Thoracic aorta (tissue), 2 donors: Measurements from ENCODE around the gene TMTC3. TPM values are rescaled to one million over a fixed set of nuclear protein-coding genes. Genes with fewer than 3 reads are reported as not detected.

Experiments used
- ATAC-seq: fragments of 150-250 bp; one replicate; pipeline ENCODE4 v1.8.0; 2017; ENCODE audit warnings: low read depth; ENCODE audit not compliant: insufficient number of reproducible peaks, low FRiP score
- DNase-seq: peaks from one replicate; pipeline ENCODE4 v3.0.0-alpha.2; 2020; ENCODE audit warnings: low spot score
- H3K27ac ChIP-seq, 2 donors: fragments of 200-600 bp; sonication (generic); 1 replicate in 1 of 2; 2 replicates in 1 of 2; pipeline ENCODE4 v1.5.1; 2016; ENCODE audit warnings: mild to moderate bottlenecking in 2 of 2, moderate library complexity in 2 of 2
- H3K27me3 ChIP-seq: fragments of 200-600 bp; sonication (generic); replicated peaks from 2 replicates; pipeline ENCODE4 v1.6.0; 2016; ENCODE audit warnings: mild to moderate bottlenecking; ENCODE audit not compliant: insufficient read depth
- H3K36me3 ChIP-seq: fragments of 200-600 bp; sonication (generic); one replicate; pipeline ENCODE4 v1.5.1; 2016
- H3K4me1 ChIP-seq, 2 donors: fragments of 200-600 bp; sonication (generic); 1 replicate in 1 of 2; 2 replicates in 1 of 2; pipeline versions ENCODE4 v1.5.1 to v1.6.0; 2016; ENCODE audit warnings: low read depth in 2 of 2, mild to moderate bottlenecking in 1 of 2; ENCODE audit not compliant: control insufficient read depth in 1 of 2
- H3K4me3 ChIP-seq: fragments of 200-600 bp; sonication (generic); 2 replicates; pipeline ENCODE4 v1.5.1; 2016; ENCODE audit warnings: mild to moderate bottlenecking
- H3K9me3 ChIP-seq: fragments of 200-600 bp; sonication (generic); 2 replicates; pipeline ENCODE4 v1.5.1; 2016
- total RNA-seq, 2 donors: library from RNA; depleted of rRNA; stranded (reverse); fragments of >200 nt; gene quantifications; one replicate each; pipeline versions ENCODE4 v1.1.0 to v1.2.3, GENCODE V29; 2016
- TF ChIP-seq, protein P1 (sequence below): fragments of 200-600 bp; sonication (generic); IDR thresholded peaks from one replicate; pipeline ENCODE4 v1.5.1; 2019; ENCODE audit warnings: antibody characterized with exemption

TMTC3 gene
- total RNA-seq, 2 donors from 2014 or later = 17.6 to 22.9 TPM

DNA sequence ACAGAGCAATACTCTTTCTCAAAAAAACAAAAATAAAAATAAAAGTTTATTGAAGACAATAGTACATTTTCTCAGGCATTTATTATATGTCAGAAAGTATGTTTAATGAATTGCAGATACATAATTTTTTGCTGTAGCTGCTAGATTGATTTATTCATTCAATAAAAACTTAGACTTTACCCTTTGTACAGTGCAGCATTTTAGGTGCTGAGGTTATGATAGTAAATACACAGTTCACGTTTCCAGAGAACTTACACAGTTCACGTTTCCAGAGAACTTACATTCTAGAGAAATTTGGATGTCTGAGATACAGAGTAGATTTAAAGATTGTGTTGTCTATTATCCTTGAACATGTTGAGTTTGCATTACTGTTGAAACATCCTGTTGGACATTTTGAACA is 25.3 kb downstream of the TMTC3 start:
- Histone ChIP-seq H3K27me3 (no peaks in the 10 kb centered on the region), H3K4me3 (no peak overlapping the region), H3K9me3 (no peaks in the 10 kb centered on the region), H3K27ac (no peak overlapping the region), H3K4me1 (no peaks in the 10 kb centered on the region), H3K36me3 (peaks cover 14% of the 10 kb centered on the region)
- TF ChIP-seq, protein P1, sequence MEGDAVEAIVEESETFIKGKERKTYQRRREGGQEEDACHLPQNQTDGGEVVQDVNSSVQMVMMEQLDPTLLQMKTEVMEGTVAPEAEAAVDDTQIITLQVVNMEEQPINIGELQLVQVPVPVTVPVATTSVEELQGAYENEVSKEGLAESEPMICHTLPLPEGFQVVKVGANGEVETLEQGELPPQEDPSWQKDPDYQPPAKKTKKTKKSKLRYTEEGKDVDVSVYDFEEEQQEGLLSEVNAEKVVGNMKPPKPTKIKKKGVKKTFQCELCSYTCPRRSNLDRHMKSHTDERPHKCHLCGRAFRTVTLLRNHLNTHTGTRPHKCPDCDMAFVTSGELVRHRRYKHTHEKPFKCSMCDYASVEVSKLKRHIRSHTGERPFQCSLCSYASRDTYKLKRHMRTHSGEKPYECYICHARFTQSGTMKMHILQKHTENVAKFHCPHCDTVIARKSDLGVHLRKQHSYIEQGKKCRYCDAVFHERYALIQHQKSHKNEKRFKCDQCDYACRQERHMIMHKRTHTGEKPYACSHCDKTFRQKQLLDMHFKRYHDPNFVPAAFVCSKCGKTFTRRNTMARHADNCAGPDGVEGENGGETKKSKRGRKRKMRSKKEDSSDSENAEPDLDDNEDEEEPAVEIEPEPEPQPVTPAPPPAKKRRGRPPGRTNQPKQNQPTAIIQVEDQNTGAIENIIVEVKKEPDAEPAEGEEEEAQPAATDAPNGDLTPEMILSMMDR = no peak
- ATAC-seq = no peak
- DNase-seq = no peak

DNA sequence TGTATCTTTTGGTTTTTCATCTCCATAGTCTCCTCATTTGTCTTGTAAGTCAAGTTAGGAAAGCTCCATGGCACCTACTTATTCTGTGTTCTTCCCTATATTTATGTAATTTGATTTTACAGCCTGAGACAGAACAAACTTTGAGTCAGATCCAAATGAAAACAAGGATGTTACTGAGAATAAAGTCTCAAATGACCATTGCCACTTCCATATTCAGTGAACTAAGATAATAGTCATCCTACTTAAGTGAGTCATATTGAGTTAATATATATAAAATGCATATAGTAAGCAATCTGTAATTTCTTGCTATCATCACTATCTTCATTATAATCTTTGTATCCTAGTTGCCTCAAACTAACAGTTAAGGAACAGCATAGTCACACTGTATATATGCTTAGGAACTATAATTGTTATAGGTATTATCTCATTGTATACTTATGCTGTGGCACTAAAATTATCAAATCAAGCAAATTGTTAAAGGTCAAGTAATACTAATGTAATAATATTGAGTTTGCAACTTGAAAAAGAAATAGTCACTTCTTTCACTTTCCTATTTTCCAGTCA is 30.8 kb downstream of the TMTC3 start:
- Histone ChIP-seq H3K9me3 (no peaks in the 10 kb centered on the region), H3K27me3 (no peaks in the 10 kb centered on the region), H3K4me1 (no peaks in the 10 kb centered on the region), H3K27ac (no peak overlapping the region), H3K36me3 (peaks cover 3% of the 10 kb centered on the region), H3K4me3 (no peak overlapping the region)
- no peak for DNase-seq
- no peak for ATAC-seq
- TF ChIP-seq, protein P1 = no peak

DNA sequence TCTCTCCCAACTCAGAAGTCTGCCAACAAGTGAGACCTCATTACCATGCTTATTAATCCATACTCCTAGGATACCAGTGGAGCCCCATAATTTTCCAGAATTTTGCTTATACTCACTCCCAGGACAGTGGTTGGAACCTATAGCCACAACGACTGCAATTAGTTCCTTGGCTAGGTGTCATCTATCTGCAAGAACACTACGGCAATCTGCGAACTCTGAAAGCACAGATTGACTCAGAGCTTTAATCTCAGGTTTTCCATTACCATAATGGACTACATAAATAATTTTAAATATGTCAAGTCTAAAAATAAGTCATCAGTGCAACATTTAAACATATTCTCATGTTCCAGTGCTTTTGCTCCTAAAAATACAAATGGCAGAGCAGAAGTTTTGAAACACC is 33.4 kb downstream of the TMTC3 start:
- no peak overlapping the region for H3K4me3 ChIP-seq
- H3K36me3 ChIP-seq = peaks cover 14% of the 10 kb centered on the region
- H3K27me3 ChIP-seq = no peaks in the 10 kb centered on the region
- no peak overlapping the region for H3K27ac ChIP-seq
- TF ChIP-seq, protein P1 = no peak
- H3K9me3 ChIP-seq = no peaks in the 10 kb centered on the region
- DNase-seq (no peak), ATAC-seq (no peak)
- H3K4me1 ChIP-seq = no peaks in the 10 kb centered on the region

DNA sequence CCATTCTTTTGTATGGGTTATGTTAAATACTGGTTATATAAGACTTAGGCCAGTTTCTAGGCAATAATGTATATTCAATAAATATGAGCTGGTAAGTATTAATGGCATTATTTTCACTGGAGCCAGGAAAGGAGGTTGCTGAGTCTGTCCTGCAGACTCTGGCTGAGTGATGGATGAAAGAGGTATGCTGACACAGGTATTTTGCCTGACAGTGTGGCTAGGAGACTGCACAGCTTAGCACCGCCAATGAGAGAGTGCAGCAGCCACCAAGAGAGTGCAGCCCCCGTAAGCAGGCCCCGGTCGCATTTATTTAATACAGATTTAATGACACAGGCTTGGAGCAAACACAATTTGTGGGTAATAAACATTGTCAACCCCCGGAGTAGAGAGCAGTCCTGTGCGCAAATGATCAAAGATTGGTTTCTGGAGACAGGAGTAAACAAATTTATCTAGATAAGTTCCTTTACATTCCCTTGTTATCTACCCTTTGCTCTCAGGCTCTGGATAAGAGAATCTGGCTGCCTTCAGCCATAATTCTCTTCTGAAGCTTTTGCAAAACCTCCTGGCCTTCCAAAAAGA is 37.4 kb downstream of the TMTC3 start:
- Histone ChIP-seq H3K4me1 (no peaks in the 10 kb centered on the region), H3K4me3 (no peak overlapping the region), H3K9me3 (no peaks in the 10 kb centered on the region), H3K27me3 (no peaks in the 10 kb centered on the region), H3K27ac (no peak overlapping the region), H3K36me3 (peaks cover 20% of the 10 kb centered on the region)
- TF ChIP-seq, protein P1 = no peak
- DNase-seq = no peak
- ATAC-seq = no peak

DNA sequence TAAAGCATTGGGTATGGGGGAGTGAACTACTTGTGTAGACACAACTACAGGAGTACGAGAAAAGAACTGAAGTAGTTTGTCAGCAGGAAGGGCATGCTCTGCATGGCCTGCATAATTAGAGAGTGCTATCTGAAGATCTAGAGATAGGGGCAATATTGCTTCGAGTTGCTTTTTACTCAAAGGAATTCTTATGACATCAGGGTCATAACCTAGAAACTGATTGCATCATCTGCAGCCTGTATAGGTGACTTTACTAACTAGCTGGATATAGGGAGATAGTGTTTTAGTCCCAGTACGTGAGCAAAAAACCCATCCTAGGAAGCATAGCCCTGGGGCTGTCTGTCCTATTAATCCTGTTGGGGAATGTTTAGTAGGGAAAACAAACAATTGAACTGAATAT is 39.8 kb downstream of the TMTC3 start:
- peaks cover 20% of the 10 kb centered on the region for H3K36me3 ChIP-seq
- TF ChIP-seq, protein P1 = no peak
- DNase-seq = no peak

More for the DNA sequence above, 39.8 kb downstream of the TMTC3 start:
- H3K27me3 ChIP-seq = no peaks in the 10 kb centered on the region
- H3K4me1 ChIP-seq = no peaks in the 10 kb centered on the region
- no peak overlapping the region for H3K4me3 ChIP-seq
- no peak overlapping the region for H3K27ac ChIP-seq
- H3K9me3 ChIP-seq = no peaks in the 10 kb centered on the region
- ATAC-seq = no peak
